DOHH2 (cell line): ENCODE results near the gene NHLH1.

Source experiments
- EZH2phosphoT487 ChIP-seq: fragments of 200-600 bp; sonication (generic); IDR thresholded peaks from 2 replicates; pipeline ENCODE4 v1.6.1; 2017; ENCODE audit warnings: borderline replicate concordance, mild to moderate bottlenecking, antibody characterized with exemption, low read length, moderate library complexity, mixed read lengths
- TF ChIP-seq, protein P1 (sequence below): fragments of 200-600 bp; sonication (generic); IDR thresholded peaks from one replicate; pipeline ENCODE4 v1.5.1; 2014; ENCODE audit warnings: antibody characterized with exemption, mild to moderate bottlenecking, low read depth, low read length; ENCODE audit not compliant: poor library complexity, severe bottlenecking

DNA sequence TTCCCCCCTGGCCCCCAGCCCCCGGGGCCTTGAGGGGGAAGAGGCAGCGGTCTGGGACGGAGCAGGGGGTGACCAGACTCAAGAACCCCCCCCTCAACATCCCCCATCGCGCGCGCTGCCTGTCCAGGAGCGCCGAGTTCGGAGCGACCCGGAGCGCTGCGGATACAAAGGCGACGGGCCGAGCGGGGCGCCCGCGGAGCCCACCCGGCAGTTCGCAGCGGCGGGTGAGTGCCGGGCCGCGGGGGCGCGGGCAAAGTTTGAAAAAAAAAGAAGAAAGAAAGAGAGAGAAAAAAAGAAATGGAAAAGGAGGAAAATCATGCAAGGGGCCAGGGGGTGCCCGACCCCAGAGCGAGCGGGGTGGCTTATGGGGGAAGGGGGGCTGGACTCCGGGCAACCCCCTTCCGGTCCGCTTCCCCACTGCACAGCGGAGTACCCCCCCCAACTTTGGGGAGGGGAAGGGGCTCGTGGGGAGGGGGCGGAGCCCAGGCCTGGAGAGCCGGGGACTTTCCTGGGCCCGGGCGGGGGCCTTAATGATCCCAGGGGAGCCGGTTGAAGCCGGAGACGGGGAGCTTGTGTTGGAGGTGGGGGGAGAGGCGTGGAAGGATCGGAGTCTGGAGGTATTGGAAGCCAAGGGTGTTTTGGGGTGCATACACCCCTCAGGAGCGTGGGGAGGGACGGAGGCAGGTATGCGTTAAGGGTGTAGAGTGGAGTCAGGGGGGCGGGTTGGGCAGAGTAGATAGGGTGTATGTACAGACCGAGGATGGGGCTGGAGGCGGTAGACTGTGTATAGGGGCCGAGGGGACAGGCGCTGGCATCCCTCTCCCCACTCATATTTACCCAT lies 34.0 kb downstream of the NHLH1 start:
- TF ChIP-seq, protein P1, sequence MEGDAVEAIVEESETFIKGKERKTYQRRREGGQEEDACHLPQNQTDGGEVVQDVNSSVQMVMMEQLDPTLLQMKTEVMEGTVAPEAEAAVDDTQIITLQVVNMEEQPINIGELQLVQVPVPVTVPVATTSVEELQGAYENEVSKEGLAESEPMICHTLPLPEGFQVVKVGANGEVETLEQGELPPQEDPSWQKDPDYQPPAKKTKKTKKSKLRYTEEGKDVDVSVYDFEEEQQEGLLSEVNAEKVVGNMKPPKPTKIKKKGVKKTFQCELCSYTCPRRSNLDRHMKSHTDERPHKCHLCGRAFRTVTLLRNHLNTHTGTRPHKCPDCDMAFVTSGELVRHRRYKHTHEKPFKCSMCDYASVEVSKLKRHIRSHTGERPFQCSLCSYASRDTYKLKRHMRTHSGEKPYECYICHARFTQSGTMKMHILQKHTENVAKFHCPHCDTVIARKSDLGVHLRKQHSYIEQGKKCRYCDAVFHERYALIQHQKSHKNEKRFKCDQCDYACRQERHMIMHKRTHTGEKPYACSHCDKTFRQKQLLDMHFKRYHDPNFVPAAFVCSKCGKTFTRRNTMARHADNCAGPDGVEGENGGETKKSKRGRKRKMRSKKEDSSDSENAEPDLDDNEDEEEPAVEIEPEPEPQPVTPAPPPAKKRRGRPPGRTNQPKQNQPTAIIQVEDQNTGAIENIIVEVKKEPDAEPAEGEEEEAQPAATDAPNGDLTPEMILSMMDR, result no peak
- TF ChIP-seq EZH2phosphoT487, result peak; percentile 89; the same call in 1 of the 2 replicates
